T-helper 17 cell (primary cell): ENCODE data around the gene EHBP1. TPM values are rescaled to one million over a fixed set of nuclear protein-coding genes. Genes with fewer than 3 reads are reported as not detected.

Experiments used
- ATAC-seq: fragments of 150-1000 bp; cut with Tn5 transposase; 2 replicates; pipeline ENCODE4 v1.10.0; 2021; ENCODE audit warnings: mild to moderate bottlenecking, moderate library complexity
- DNase-seq, 3 donors: peaks; one replicate each; pipeline versions ENCODE4 v3.0.0 to v3.0.0-alpha.2; 2020 to 2021
- H3K9me3 ChIP-seq: one replicate; pipeline ENCODE4 v1.7.0; 2013; ENCODE audit warnings: low read length, mild to moderate bottlenecking; ENCODE audit not compliant: control insufficient read depth, poor library complexity, severe bottlenecking
- H3K27ac Mint-ChIP-seq: one replicate; pipeline ENCODE4 v1.8.0; 2022; ENCODE audit warnings: mild to moderate bottlenecking, moderate library complexity, mixed read lengths
- H3K27me3 Mint-ChIP-seq: one replicate; pipeline ENCODE4 v1.8.0; 2022; ENCODE audit warnings: mixed read lengths
- H3K36me3 Mint-ChIP-seq: one replicate; pipeline ENCODE4 v1.8.0; 2022; ENCODE audit warnings: low read depth, mixed read lengths
- H3K4me1 Mint-ChIP-seq: one replicate; pipeline ENCODE4 v1.8.0; 2022; ENCODE audit warnings: mild to moderate bottlenecking, mixed read lengths
- H3K4me3 Mint-ChIP-seq: one replicate; pipeline ENCODE4 v1.8.0; 2022; ENCODE audit warnings: mild to moderate bottlenecking, moderate library complexity, mixed read lengths
- total RNA-seq, 4 donors: library from RNA in 2 of 4; stranded (reverse) in 2 of 4; gene quantifications; one replicate each; pipeline ENCODE4 v1.2.3 and lab custom pipeline; 2022 to 2026

EHBP1 gene
- total RNA-seq, 2 donors from 2014 or later, result 24.5 to 28.2 TPM

DNA sequence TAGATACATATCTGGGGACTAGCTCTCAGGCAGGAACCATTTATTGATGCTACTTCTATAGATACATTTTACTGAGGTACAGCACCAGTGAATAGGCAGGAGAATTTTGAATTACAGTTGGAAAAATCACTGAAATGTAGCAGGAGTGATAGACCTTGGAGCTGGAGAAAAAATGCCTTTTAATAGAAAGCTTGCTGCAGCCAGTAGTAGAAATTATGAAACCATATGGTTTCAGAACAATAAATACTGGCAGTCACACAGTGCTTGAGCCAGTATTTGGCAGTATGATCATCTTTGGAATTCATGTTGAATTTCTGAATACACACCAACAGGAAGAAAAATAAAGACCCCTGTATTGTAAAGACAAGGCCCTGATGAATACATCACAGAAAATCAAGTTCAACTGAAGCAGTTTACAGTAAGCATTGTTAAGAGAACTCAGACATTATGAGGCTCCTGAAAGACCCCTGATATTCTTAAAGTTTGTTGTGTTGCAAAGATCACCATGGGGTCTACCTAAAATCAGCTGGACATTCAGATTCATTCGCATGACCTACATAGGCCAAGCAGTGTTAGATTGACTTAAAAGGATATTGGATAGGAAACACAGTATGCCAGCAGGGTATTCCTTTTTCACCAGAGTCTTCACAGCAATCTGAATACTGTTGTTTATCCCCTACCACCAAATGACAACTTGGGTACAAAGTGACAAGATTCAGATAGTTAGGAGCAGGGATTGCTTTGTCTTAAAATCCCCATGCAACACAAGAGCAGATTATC is 139.0 kb downstream of the EHBP1 start:
- Mint-ChIP-seq H3K36me3 (no peaks in the 10 kb centered on the region), H3K4me3 (no peak overlapping the region), H3K27ac (no peak overlapping the region), H3K4me1 (no peaks in the 10 kb centered on the region), H3K27me3 (no peaks in the 10 kb centered on the region)
- ATAC-seq, result no peak
- H3K9me3 ChIP-seq, result peaks cover 7% of the 10 kb centered on the region
- DNase-seq, result no peak

- Mint-ChIP-seq H3K4me1 (no peaks in the 10 kb centered on the region), H3K27me3 (no peaks in the 10 kb centered on the region), H3K36me3 (no peaks in the 10 kb centered on the region), H3K4me3 (no peak overlapping the region), H3K27ac (no peak overlapping the region)
- peaks cover 7% of the 10 kb centered on the region for H3K9me3 ChIP-seq
- no peak for DNase-seq
- no peak for ATAC-seq
These were observed 139.7 kb downstream of the EHBP1 start for GRCh38 chr2:62845256-62845655.

DNA sequence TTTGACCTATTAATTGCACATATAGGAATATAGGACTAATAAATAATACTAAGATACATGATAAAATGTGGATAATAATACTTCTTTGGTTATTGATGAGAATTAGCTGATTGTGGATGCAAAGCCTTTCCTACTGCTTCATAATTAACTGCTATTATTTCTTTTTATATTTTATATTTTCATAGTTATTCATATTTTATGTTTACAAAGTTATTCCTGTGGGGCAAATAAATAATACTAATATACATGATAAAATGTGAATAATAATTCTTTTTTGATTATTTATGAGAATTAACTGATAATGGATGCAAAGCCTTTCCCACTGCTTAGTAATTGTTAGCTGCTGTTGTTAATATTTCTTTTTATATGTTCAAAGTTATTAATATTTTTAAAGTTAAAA is 146.7 kb downstream of the EHBP1 start:
- H3K9me3 ChIP-seq, result no peaks in the 10 kb centered on the region
- no peaks in the 10 kb centered on the region for H3K27me3 Mint-ChIP-seq
- H3K27ac Mint-ChIP-seq, result no peak overlapping the region
- ATAC-seq, result no peak
- H3K4me1 Mint-ChIP-seq, result no peaks in the 10 kb centered on the region
- H3K4me3 Mint-ChIP-seq, result no peak overlapping the region
- DNase-seq, result no peak
- H3K36me3 Mint-ChIP-seq, result peaks cover 6% of the 10 kb centered on the region

DNA sequence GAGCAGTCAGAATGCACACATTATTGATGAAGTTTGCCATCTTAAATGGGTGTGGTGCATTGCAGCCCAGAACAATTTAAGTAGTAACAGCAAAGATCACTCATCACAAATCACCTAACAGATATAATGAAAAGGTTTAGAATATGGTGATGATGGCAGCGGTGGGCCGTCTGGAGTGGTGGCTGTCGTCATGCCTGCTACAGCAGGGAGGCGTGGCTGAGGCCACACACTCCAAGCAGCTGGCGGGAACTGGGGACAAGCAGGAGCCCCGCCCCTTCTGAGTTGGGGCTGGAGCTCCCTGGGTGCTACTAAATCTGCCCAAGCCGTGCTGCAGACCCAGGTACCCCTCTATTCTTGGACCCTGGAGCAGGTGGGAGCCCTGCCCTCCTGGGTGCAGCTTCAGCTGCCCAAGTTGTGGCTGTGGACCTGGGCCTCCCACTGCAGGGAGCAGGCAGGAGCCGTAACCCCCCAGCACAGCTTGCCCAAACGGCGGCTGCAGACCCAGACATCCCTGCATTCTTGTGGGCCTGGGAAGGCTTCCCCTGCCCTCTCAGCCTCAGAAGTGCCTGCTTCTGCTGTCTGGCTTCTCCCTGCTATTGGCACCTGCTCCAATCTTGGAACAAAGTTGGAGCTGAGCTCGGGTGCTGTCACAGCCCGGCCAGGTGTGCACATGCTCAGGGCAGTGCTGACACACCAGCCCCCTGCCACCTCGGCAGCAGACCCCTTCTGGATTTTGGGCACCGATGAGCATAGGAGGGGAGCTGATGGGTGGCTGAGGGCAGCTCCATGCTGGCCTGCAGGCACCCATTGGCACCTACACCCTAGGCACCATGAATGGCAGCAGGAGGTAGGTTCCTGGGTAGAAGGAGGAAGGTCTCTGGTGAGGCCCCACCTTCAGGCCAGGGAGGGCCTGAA is 149.3 kb downstream of the EHBP1 start:
- Mint-ChIP-seq H3K27ac (no peak overlapping the region), H3K4me1 (no peaks in the 10 kb centered on the region), H3K27me3 (no peaks in the 10 kb centered on the region), H3K4me3 (no peak overlapping the region), H3K36me3 (peaks cover 6% of the 10 kb centered on the region)
- H3K9me3 ChIP-seq, result no peaks in the 10 kb centered on the region
- no peak for ATAC-seq
- DNase-seq, result no peak

GRCh38 chr2:62856228-62857040 is 150.9 kb downstream of the EHBP1 start:
- no peak for DNase-seq
- H3K4me1 Mint-ChIP-seq, result no peaks in the 10 kb centered on the region
- no peak for ATAC-seq
- peaks cover 6% of the 10 kb centered on the region for H3K36me3 Mint-ChIP-seq
- no peaks in the 10 kb centered on the region for H3K27me3 Mint-ChIP-seq
- no peaks in the 10 kb centered on the region for H3K9me3 ChIP-seq
- H3K27ac Mint-ChIP-seq, result no peak overlapping the region
- H3K4me3 Mint-ChIP-seq, result no peak overlapping the region

- H3K27ac Mint-ChIP-seq, result no peak overlapping the region
- DNase-seq, result no peak
- no peak overlapping the region for H3K4me3 Mint-ChIP-seq
- no peaks in the 10 kb centered on the region for H3K9me3 ChIP-seq
- H3K4me1 Mint-ChIP-seq, result no peaks in the 10 kb centered on the region
- no peak for ATAC-seq
- H3K36me3 Mint-ChIP-seq, result peaks cover 6% of the 10 kb centered on the region
- no peaks in the 10 kb centered on the region for H3K27me3 Mint-ChIP-seq
These were observed 151.8 kb downstream of the EHBP1 start for GRCh38 chr2:62857139-62857931.

- no peak overlapping the region for H3K4me3 Mint-ChIP-seq
- H3K9me3 ChIP-seq, result no peaks in the 10 kb centered on the region
- ATAC-seq (no peak), DNase-seq (no peak)
- peaks cover 5% of the 10 kb centered on the region for H3K36me3 Mint-ChIP-seq
- H3K4me1 Mint-ChIP-seq, result no peaks in the 10 kb centered on the region
- H3K27ac Mint-ChIP-seq, result no peak overlapping the region
- H3K27me3 Mint-ChIP-seq, result no peaks in the 10 kb centered on the region
These were observed 152.8 kb downstream of the EHBP1 start for GRCh38 chr2:62858231-62858832.

GRCh38 chr2:62868947-62869346 is 163.4 kb downstream of the EHBP1 start:
- ATAC-seq, result no peak
- H3K27ac Mint-ChIP-seq, result no peak overlapping the region
- H3K27me3 Mint-ChIP-seq, result no peaks in the 10 kb centered on the region
- H3K4me3 Mint-ChIP-seq, result no peak overlapping the region
- H3K9me3 ChIP-seq, result no peaks in the 10 kb centered on the region
- peaks cover 11% of the 10 kb centered on the region for H3K36me3 Mint-ChIP-seq
- no peaks in the 10 kb centered on the region for H3K4me1 Mint-ChIP-seq
- no peak for DNase-seq

GRCh38 chr2:62870966-62871365 is 165.5 kb downstream of the EHBP1 start:
- Mint-ChIP-seq H3K36me3 (peaks cover 9% of the 10 kb centered on the region), H3K4me3 (no peak overlapping the region), H3K4me1 (no peaks in the 10 kb centered on the region), H3K27me3 (no peaks in the 10 kb centered on the region), H3K27ac (no peak overlapping the region)
- no peak for DNase-seq
- H3K9me3 ChIP-seq, result no peaks in the 10 kb centered on the region
- no peak for ATAC-seq

DNA sequence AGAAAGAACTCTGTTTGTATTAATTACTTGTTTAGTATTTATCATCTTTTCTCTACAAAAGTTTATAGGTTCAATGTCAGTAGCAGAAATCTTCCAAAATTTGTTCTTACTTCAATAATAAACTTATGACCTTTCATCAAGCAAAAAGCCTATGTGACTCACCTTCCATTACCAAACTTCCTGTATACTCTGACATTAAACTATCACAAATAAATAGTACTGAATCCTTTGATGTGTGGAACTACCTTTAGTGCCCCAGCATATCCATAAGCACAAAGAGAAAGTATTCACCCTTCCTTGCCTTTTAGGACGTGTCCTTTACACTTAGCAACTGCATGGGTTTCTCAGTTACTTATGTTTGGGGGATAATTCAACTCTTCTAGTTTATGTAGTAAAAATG is 166.0 kb downstream of the EHBP1 start:
- no peak overlapping the region for H3K4me3 Mint-ChIP-seq
- no peak for ATAC-seq
- no peaks in the 10 kb centered on the region for H3K27me3 Mint-ChIP-seq
- DNase-seq, result no peak
- peaks cover 11% of the 10 kb centered on the region for H3K36me3 Mint-ChIP-seq
- H3K4me1 Mint-ChIP-seq, result no peaks in the 10 kb centered on the region
- H3K9me3 ChIP-seq, result no peaks in the 10 kb centered on the region
- no peak overlapping the region for H3K27ac Mint-ChIP-seq

DNA sequence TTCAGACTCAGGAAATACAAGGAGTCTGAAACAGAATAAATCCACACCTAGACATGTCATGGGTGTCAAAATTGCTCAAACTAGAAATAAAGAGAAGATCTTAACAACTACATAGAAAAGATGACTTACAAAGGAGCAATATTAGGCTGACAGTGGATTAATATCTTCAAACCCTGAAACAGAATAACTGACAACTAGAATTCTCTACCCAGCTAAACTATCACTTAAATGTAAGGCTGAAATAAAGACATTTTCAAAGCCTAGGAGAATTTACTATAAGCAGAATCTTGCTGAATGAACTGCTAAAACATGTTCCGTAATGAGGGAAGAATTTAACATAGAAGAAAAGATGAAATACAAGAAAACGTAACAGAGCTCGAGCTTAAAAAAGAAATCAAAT is 168.1 kb downstream of the EHBP1 start:
- Mint-ChIP-seq H3K4me3 (no peak overlapping the region), H3K36me3 (peaks cover 9% of the 10 kb centered on the region), H3K27me3 (no peaks in the 10 kb centered on the region), H3K27ac (no peak overlapping the region), H3K4me1 (no peaks in the 10 kb centered on the region)
- no peaks in the 10 kb centered on the region for H3K9me3 ChIP-seq
- DNase-seq (no peak), ATAC-seq (no peak)

GRCh38 chr2:62874881-62875383 is 169.4 kb downstream of the EHBP1 start:
- no peak overlapping the region for H3K27ac Mint-ChIP-seq
- no peaks in the 10 kb centered on the region for H3K9me3 ChIP-seq
- no peak overlapping the region for H3K4me3 Mint-ChIP-seq
- no peaks in the 10 kb centered on the region for H3K27me3 Mint-ChIP-seq
- H3K36me3 Mint-ChIP-seq, result peaks cover 9% of the 10 kb centered on the region
- no peaks in the 10 kb centered on the region for H3K4me1 Mint-ChIP-seq
- DNase-seq, result no peak
- ATAC-seq, result no peak
